Measurements from ENCODE around the gene VPS33B.

Gene VPS33B

GRCh38 chr15:91051248-91051647 is 28.9 kb upstream of the VPS33B start:
- Histone ChIP-seq H3K27me3 (ENCODE audit: insufficient read depth, poor library complexity, severe bottlenecking) (peaks cover 14% of the 10 kb centered on the region), H3K4me3 (replicated peaks; ENCODE audit: insufficient read depth, low read length) (no peak overlapping the region), H3K27ac (replicated peaks) (no peak overlapping the region)
- TF ChIP-seq SPI1 (IDR thresholded peaks at IDR 0.05; ENCODE audit: borderline replicate concordance, low read depth): no peak
- TF ChIP-seq GABPA (IDR thresholded peaks at IDR 0.05; ENCODE audit: low read depth): no peak
- no peak for TF ChIP-seq CTCF (IDR thresholded peaks at IDR 0.05; ENCODE audit: insufficient read depth, low read length)
- TF ChIP-seq, protein P1, sequence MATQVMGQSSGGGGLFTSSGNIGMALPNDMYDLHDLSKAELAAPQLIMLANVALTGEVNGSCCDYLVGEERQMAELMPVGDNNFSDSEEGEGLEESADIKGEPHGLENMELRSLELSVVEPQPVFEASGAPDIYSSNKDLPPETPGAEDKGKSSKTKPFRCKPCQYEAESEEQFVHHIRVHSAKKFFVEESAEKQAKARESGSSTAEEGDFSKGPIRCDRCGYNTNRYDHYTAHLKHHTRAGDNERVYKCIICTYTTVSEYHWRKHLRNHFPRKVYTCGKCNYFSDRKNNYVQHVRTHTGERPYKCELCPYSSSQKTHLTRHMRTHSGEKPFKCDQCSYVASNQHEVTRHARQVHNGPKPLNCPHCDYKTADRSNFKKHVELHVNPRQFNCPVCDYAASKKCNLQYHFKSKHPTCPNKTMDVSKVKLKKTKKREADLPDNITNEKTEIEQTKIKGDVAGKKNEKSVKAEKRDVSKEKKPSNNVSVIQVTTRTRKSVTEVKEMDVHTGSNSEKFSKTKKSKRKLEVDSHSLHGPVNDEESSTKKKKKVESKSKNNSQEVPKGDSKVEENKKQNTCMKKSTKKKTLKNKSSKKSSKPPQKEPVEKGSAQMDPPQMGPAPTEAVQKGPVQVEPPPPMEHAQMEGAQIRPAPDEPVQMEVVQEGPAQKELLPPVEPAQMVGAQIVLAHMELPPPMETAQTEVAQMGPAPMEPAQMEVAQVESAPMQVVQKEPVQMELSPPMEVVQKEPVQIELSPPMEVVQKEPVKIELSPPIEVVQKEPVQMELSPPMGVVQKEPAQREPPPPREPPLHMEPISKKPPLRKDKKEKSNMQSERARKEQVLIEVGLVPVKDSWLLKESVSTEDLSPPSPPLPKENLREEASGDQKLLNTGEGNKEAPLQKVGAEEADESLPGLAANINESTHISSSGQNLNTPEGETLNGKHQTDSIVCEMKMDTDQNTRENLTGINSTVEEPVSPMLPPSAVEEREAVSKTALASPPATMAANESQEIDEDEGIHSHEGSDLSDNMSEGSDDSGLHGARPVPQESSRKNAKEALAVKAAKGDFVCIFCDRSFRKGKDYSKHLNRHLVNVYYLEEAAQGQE (IDR thresholded peaks at IDR 0.05; ENCODE audit: insufficient replicate concordance, low read depth): no peak
- no peak for TF ChIP-seq POLR2AphosphoS5 (IDR thresholded peaks at IDR 0.05; ENCODE audit: low read depth)
- DNase-seq (ENCODE audit: low read depth in 1 of 2, low spot score in 1 of 2): no peak

DNA sequence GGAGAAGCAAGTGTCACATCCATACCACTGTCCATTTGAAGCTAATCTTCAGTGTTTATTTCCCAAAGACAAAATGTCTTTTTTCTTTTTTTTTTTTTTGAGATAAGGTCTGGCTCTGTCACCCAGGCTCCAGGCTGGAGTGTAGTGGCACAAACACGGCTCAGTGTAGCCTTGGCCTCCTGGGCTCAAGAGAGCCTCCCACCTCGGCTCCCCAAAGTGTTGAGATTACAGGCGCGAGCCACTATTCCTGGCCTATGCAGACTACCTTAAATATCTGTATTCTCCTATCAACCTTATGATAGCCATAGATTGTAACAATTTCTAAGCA is 27.7 kb upstream of the VPS33B start:
- TF ChIP-seq, protein P1 (IDR thresholded peaks at IDR 0.05; ENCODE audit: insufficient replicate concordance, low read depth): no peak
- TF ChIP-seq POLR2AphosphoS5 (IDR thresholded peaks at IDR 0.05; ENCODE audit: low read depth) (no peak), SPI1 (IDR thresholded peaks at IDR 0.05; ENCODE audit: borderline replicate concordance, low read depth) (no peak), GABPA (IDR thresholded peaks at IDR 0.05; ENCODE audit: low read depth) (no peak), CTCF (IDR thresholded peaks at IDR 0.05; ENCODE audit: insufficient read depth, low read length) (no peak)
- no peak overlapping the region for H3K27ac ChIP-seq (replicated peaks)
- no peak for DNase-seq (ENCODE audit: low read depth in 1 of 2, low spot score in 1 of 2)
- peaks cover 11% of the 10 kb centered on the region for H3K27me3 ChIP-seq (ENCODE audit: insufficient read depth, poor library complexity, severe bottlenecking)
- no peak overlapping the region for H3K4me3 ChIP-seq (replicated peaks; ENCODE audit: insufficient read depth, low read length)

GRCh38 chr15:91049378-91050127 is 27.2 kb upstream of the VPS33B start:
- Histone ChIP-seq H3K27ac (replicated peaks) (no peak overlapping the region), H3K27me3 (ENCODE audit: insufficient read depth, poor library complexity, severe bottlenecking) (peaks cover 5% of the 10 kb centered on the region), H3K4me3 (replicated peaks; ENCODE audit: insufficient read depth, low read length) (no peak overlapping the region)
- peak in 1 of 2 experiments; percentile 77 for DNase-seq (ENCODE audit: low read depth in 1 of 2, low spot score in 1 of 2)
- peak; percentile 66 for TF ChIP-seq CTCF (IDR thresholded peaks at IDR 0.05; ENCODE audit: insufficient read depth, low read length)
- TF ChIP-seq GABPA (IDR thresholded peaks at IDR 0.05; ENCODE audit: low read depth): no peak
